ENCODE results near the gene POLD2.

GRCh38 chr7:44098092-44099068 is 25.0 kb downstream of the POLD2 start:
- TF ChIP-seq EZH2phosphoT487 (IDR thresholded peaks at IDR 0.05; ENCODE audit: insufficient read depth, low read depth): no peak
- TF ChIP-seq EZH2 (IDR thresholded peaks at IDR 0.05; ENCODE audit: insufficient read depth, poor library complexity, severe bottlenecking): no peak

Data from GM23248 (cell line).